Measurements from ENCODE around the gene FYN.

GRCh38 chr6:111781041-111781708, 92.1 kb downstream of the FYN start:
- TF ChIP-seq CTCF (IDR thresholded peaks at IDR 0.05; ENCODE audit: insufficient read depth, low read length, poor library complexity, severe bottlenecking), result no peak
- no peak for TF ChIP-seq EZH2phosphoT487 (conservative IDR thresholded peaks at IDR 0.05; ENCODE audit: low read length)

Measured in SU-DHL-6 (cell line).